Suprapubic skin (tissue), 4 donors: ENCODE results near the gene DNAH8. TPM values are rescaled to one million over a fixed set of nuclear protein-coding genes. Genes with fewer than 3 reads are reported as not detected.

Experiments
- DNase-seq, 2 donors: peaks; one replicate each; pipeline ENCODE4 v3.0.0-alpha.2; 2019; ENCODE audit warnings: low spot score in 2 of 2
- H3K27ac ChIP-seq: fragments of 200-600 bp; sonication (generic); one replicate; pipeline ENCODE4 v1.5.1; 2019
- H3K27me3 ChIP-seq: fragments of 200-600 bp; sonication (generic); one replicate; pipeline ENCODE4 v1.5.1; 2019
- H3K36me3 ChIP-seq: fragments of 200-600 bp; sonication (generic); one replicate; pipeline ENCODE4 v1.5.1; 2019
- H3K4me1 ChIP-seq: fragments of 200-600 bp; sonication (generic); one replicate; pipeline ENCODE4 v1.5.1; 2019
- H3K4me3 ChIP-seq: fragments of 200-600 bp; sonication (generic); one replicate; pipeline ENCODE4 v1.5.1; 2019; ENCODE audit warnings: mild to moderate bottlenecking
- H3K9me3 ChIP-seq: fragments of 200-600 bp; sonication (generic); one replicate; pipeline ENCODE4 v1.5.1; 2019
- CTCF ChIP-seq, 2 donors: fragments of 200-600 bp in 1 of 2; fragments of 450-650 bp in 1 of 2; sonication (generic) in 1 of 2; IDR thresholded peaks; one replicate each; pipeline ENCODE4 v1.5.1; 2016 to 2019; ENCODE audit warnings: antibody characterized with exemption in 2 of 2, mild to moderate bottlenecking in 1 of 2, moderate library complexity in 1 of 2
- EP300 ChIP-seq: sonication (generic); formaldehyde crosslinking; IDR thresholded peaks from one replicate; pipeline ENCODE4 v1.6.1; 2017; ENCODE audit warnings: antibody characterized with exemption
- POLR2A ChIP-seq, 2 donors: fragments of 450-650 bp; IDR thresholded peaks; one replicate each; pipeline ENCODE4 v1.6.1; 2017; ENCODE audit warnings: antibody characterized with exemption in 2 of 2, mild to moderate bottlenecking in 2 of 2, moderate library complexity in 2 of 2
- POLR2AphosphoS5 ChIP-seq, 3 donors: sonication (generic); formaldehyde crosslinking; IDR thresholded peaks; one replicate each; pipeline ENCODE4 v1.6.1; 2017; ENCODE audit warnings: antibody characterized with exemption in 3 of 3
- WGBS: methylation state at CpG from one replicate; pipeline ENCODE4 v1.1.5; 2018; 5-methylcytosine and 5-hydroxymethylcytosine counted together
- total RNA-seq, 4 donors: library from RNA; depleted of rRNA; stranded (reverse); fragments of >200 nt; gene quantifications; one replicate each; pipeline ENCODE4 v1.1.0, GENCODE V29; 2016

Gene DNAH8
- total RNA-seq, 4 donors from 2014 or later, result 0.04 to 0.23 (median 0.08) TPM; not detected in 1

- DNase-seq, result no peak
- no peak overlapping the region for H3K4me3 ChIP-seq
- H3K36me3 ChIP-seq, result no peaks in the 10 kb centered on the region
- peaks cover 39% of the 10 kb centered on the region for H3K27me3 ChIP-seq
- no peak for TF ChIP-seq POLR2AphosphoS5 (IDR thresholded peaks at IDR 0.05)
- TF ChIP-seq EP300, result no peak
- TF ChIP-seq POLR2A (IDR thresholded peaks at IDR 0.05), result no peak
- no peak for TF ChIP-seq CTCF (IDR thresholded peaks at IDR 0.05)
- H3K9me3 ChIP-seq, result no peaks in the 10 kb centered on the region
- WGBS, result 67% methylated on average over 6 of the region's 7 CpGs
- H3K4me1 ChIP-seq, result no peaks in the 10 kb centered on the region
- H3K27ac ChIP-seq, result no peak overlapping the region
These were observed 345.5 kb downstream of the DNAH8 start for GRCh38 chr6:39060467-39061160.

GRCh38 chr6:39061182-39061581 is 346.1 kb downstream of the DNAH8 start:
- 24% methylated on average over 6 of the region's 6 CpGs for WGBS

GRCh38 chr6:39061588-39061987 is 346.5 kb downstream of the DNAH8 start:
- Histone ChIP-seq H3K4me3 (no peak overlapping the region), H3K4me1 (no peaks in the 10 kb centered on the region), H3K36me3 (no peaks in the 10 kb centered on the region), H3K9me3 (no peaks in the 10 kb centered on the region), H3K27ac (no peak overlapping the region), H3K27me3 (peaks cover 40% of the 10 kb centered on the region)
- 58% methylated on average over 3 of the region's 3 CpGs for WGBS
- DNase-seq, result no peak
- TF ChIP-seq CTCF (IDR thresholded peaks at IDR 0.05), result no peak
- no peak for TF ChIP-seq POLR2AphosphoS5 (IDR thresholded peaks at IDR 0.05)
- no peak for TF ChIP-seq EP300
- TF ChIP-seq POLR2A (IDR thresholded peaks at IDR 0.05), result no peak

More at GRCh38 chr6:39061182-39061581, 346.1 kb downstream of the DNAH8 start:
- TF ChIP-seq EP300 (no peak), POLR2AphosphoS5 (IDR thresholded peaks at IDR 0.05) (no peak), POLR2A (IDR thresholded peaks at IDR 0.05) (no peak), CTCF (IDR thresholded peaks at IDR 0.05) (no peak)
- no peaks in the 10 kb centered on the region for H3K4me1 ChIP-seq
- no peaks in the 10 kb centered on the region for H3K36me3 ChIP-seq
- no peak for DNase-seq
- H3K27me3 ChIP-seq, result peaks cover 38% of the 10 kb centered on the region
- no peak overlapping the region for H3K4me3 ChIP-seq
- no peaks in the 10 kb centered on the region for H3K9me3 ChIP-seq
- no peak overlapping the region for H3K27ac ChIP-seq

- WGBS, result 34% methylated on average over 6 of the region's 10 CpGs
- no peak overlapping the region for H3K4me3 ChIP-seq
- peaks cover 46% of the 10 kb centered on the region for H3K27me3 ChIP-seq
- TF ChIP-seq EP300 (no peak), CTCF (IDR thresholded peaks at IDR 0.05) (no peak), POLR2AphosphoS5 (IDR thresholded peaks at IDR 0.05) (no peak), POLR2A (IDR thresholded peaks at IDR 0.05) (no peak)
- no peaks in the 10 kb centered on the region for H3K36me3 ChIP-seq
- no peaks in the 10 kb centered on the region for H3K4me1 ChIP-seq
- no peak for DNase-seq
- no peak overlapping the region for H3K27ac ChIP-seq
- H3K9me3 ChIP-seq, result no peaks in the 10 kb centered on the region
These were observed 347.1 kb downstream of the DNAH8 start for GRCh38 chr6:39062014-39062740.

- peaks cover 40% of the 10 kb centered on the region for H3K27me3 ChIP-seq
These were observed 348.4 kb downstream of the DNAH8 start for GRCh38 chr6:39063526-39063925.

More at GRCh38 chr6:39063526-39063925, 348.4 kb downstream of the DNAH8 start:
- no peak overlapping the region for H3K4me3 ChIP-seq
- H3K4me1 ChIP-seq, result no peaks in the 10 kb centered on the region
- 50% methylated on average over 1 of the region's 1 CpG for WGBS
- H3K9me3 ChIP-seq, result no peaks in the 10 kb centered on the region
- DNase-seq, result no peak
- no peak overlapping the region for H3K27ac ChIP-seq
- TF ChIP-seq CTCF (IDR thresholded peaks at IDR 0.05) (no peak), EP300 (no peak), POLR2A (IDR thresholded peaks at IDR 0.05) (no peak)
- H3K36me3 ChIP-seq, result no peaks in the 10 kb centered on the region
